ENCODE results near the gene HECTD4.

The HECTD4 gene

GRCh38 chr12:112183141-112184021 is 198.8 kb downstream of the HECTD4 start:
- no peak overlapping the region for H3K4me3 ChIP-seq (ENCODE audit: low read depth in 1 of 2, low read length in 1 of 2)
- no peaks in the 10 kb centered on the region for H3K9me3 ChIP-seq
- no peaks in the 10 kb centered on the region for H3K27me3 ChIP-seq
- H3K4me1 ChIP-seq (ENCODE audit: control insufficient read depth in 1 of 2, insufficient read depth in 1 of 2, low read depth in 1 of 2, low read length in 1 of 2) = no peaks in the 10 kb centered on the region
- TF ChIP-seq, protein P1, sequence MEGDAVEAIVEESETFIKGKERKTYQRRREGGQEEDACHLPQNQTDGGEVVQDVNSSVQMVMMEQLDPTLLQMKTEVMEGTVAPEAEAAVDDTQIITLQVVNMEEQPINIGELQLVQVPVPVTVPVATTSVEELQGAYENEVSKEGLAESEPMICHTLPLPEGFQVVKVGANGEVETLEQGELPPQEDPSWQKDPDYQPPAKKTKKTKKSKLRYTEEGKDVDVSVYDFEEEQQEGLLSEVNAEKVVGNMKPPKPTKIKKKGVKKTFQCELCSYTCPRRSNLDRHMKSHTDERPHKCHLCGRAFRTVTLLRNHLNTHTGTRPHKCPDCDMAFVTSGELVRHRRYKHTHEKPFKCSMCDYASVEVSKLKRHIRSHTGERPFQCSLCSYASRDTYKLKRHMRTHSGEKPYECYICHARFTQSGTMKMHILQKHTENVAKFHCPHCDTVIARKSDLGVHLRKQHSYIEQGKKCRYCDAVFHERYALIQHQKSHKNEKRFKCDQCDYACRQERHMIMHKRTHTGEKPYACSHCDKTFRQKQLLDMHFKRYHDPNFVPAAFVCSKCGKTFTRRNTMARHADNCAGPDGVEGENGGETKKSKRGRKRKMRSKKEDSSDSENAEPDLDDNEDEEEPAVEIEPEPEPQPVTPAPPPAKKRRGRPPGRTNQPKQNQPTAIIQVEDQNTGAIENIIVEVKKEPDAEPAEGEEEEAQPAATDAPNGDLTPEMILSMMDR (IDR thresholded peaks at IDR 0.05) = no peak
- peaks cover 71% of the 10 kb centered on the region for H3K36me3 ChIP-seq
- no peak overlapping the region for H3K27ac ChIP-seq

DNA sequence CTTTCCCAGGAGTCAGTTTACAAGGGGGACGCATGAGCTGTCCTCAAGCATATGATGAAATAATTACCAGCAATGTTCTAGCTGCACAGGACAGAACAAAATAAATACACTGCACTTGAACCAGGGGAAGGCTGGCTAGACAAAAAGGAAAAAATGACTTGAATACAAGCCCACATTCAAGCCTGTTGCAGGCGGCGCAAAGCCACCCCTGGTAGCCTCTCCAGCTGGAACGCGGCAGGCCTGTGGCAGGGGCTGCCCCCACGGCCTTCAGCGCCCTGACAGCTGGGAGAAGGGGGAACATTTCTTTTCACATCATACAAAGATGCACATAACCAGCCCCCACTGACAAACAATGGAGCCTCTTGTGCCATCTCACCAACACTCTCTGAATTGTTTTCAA is 199.7 kb downstream of the HECTD4 start:
- H3K4me1 ChIP-seq (ENCODE audit: control insufficient read depth in 1 of 2, insufficient read depth in 1 of 2, low read depth in 1 of 2, low read length in 1 of 2) = no peaks in the 10 kb centered on the region
- TF ChIP-seq, protein P1 (IDR thresholded peaks at IDR 0.05) = no peak
- H3K9me3 ChIP-seq = no peaks in the 10 kb centered on the region
- H3K36me3 ChIP-seq = peaks cover 75% of the 10 kb centered on the region
- H3K27ac ChIP-seq = no peak overlapping the region
- H3K4me3 ChIP-seq (ENCODE audit: low read depth in 1 of 2, low read length in 1 of 2) = no peak overlapping the region
- H3K27me3 ChIP-seq = no peaks in the 10 kb centered on the region

- Histone ChIP-seq H3K9me3 (no peaks in the 10 kb centered on the region), H3K36me3 (peaks cover 78% of the 10 kb centered on the region), H3K27ac (no peak overlapping the region), H3K4me1 (ENCODE audit: control insufficient read depth in 1 of 2, insufficient read depth in 1 of 2, low read depth in 1 of 2, low read length in 1 of 2) (no peaks in the 10 kb centered on the region), H3K4me3 (ENCODE audit: low read depth in 1 of 2, low read length in 1 of 2) (no peak overlapping the region), H3K27me3 (no peaks in the 10 kb centered on the region)
- TF ChIP-seq, protein P1 (IDR thresholded peaks at IDR 0.05) = no peak
These were observed 201.8 kb downstream of the HECTD4 start for GRCh38 chr12:112180422-112180821.

DNA sequence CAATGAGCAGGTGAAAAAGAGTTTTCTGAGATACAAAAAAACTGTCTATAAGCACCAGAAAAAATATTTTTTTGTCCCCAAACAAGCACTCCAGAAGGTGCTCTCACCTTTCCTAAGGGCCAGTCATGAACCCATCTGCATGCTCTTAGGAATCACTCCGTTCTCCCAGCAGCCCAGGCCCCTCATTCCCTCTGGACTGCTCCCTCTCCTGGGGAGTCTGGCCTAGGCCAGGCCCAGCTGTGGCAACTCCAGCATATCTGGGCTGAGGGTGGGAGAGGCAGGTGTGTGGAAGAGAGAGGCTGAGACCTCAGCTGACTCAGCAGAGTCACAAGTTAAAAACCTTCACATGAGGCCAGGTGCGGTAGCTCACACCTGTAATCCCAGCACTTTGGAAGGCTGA is 202.3 kb downstream of the HECTD4 start:
- Histone ChIP-seq H3K9me3 (no peaks in the 10 kb centered on the region), H3K27me3 (no peaks in the 10 kb centered on the region), H3K36me3 (peaks cover 78% of the 10 kb centered on the region), H3K27ac (no peak overlapping the region), H3K4me3 (ENCODE audit: low read depth in 1 of 2, low read length in 1 of 2) (no peak overlapping the region), H3K4me1 (ENCODE audit: control insufficient read depth in 1 of 2, insufficient read depth in 1 of 2, low read depth in 1 of 2, low read length in 1 of 2) (no peaks in the 10 kb centered on the region)
- TF ChIP-seq, protein P1 (IDR thresholded peaks at IDR 0.05) = no peak

GRCh38 chr12:112179341-112179740 is 202.9 kb downstream of the HECTD4 start:
- Histone ChIP-seq H3K36me3 (peaks cover 78% of the 10 kb centered on the region), H3K4me1 (ENCODE audit: control insufficient read depth in 1 of 2, insufficient read depth in 1 of 2, low read depth in 1 of 2, low read length in 1 of 2) (no peaks in the 10 kb centered on the region), H3K27ac (no peak overlapping the region), H3K27me3 (no peaks in the 10 kb centered on the region), H3K4me3 (ENCODE audit: low read depth in 1 of 2, low read length in 1 of 2) (no peak overlapping the region), H3K9me3 (no peaks in the 10 kb centered on the region)
- TF ChIP-seq, protein P1 (IDR thresholded peaks at IDR 0.05) = no peak
